H9 (cell line): ENCODE measurements around the gene GIT2. TPM values are rescaled to one million over a fixed set of nuclear protein-coding genes. Genes with fewer than 3 reads are reported as not detected.

ENCODE experiments used
- DNase-seq: peaks from one replicate; pipeline ENCODE4 v3.0.0-alpha.2; 2017
- H2AFZ ChIP-seq: one replicate; pipeline ENCODE4 v1.6.1; 2013; ENCODE audit warnings: mild to moderate bottlenecking, low read length, control low read depth, moderate library complexity
- H2AK5ac ChIP-seq: 2 replicates; pipeline ENCODE4 v1.6.1; 2013; ENCODE audit warnings: low read length, control low read depth, mixed read lengths; ENCODE audit not compliant: insufficient read length
- H2BK120ac ChIP-seq: one replicate; pipeline ENCODE4 v1.6.1; 2013; ENCODE audit warnings: low read depth, mild to moderate bottlenecking, low read length, control low read depth, inconsistent platforms; ENCODE audit not compliant: poor library complexity, severe bottlenecking
- H2BK12ac ChIP-seq: 2 replicates; pipeline ENCODE4 v1.6.1; 2013; ENCODE audit warnings: low read length, control low read depth, mixed read lengths, low read depth; ENCODE audit not compliant: insufficient read length
- H2BK15ac ChIP-seq: 2 replicates; pipeline ENCODE4 v1.6.1; 2013; ENCODE audit warnings: low read depth, low read length, control low read depth
- H2BK20ac ChIP-seq: one replicate; pipeline ENCODE4 v1.6.1; 2013; ENCODE audit warnings: low read depth, mild to moderate bottlenecking, low read length, control low read depth, inconsistent platforms; ENCODE audit not compliant: poor library complexity, severe bottlenecking
- H2BK5ac ChIP-seq: 2 replicates; pipeline ENCODE4 v1.6.1; 2013; ENCODE audit warnings: low read length, control low read depth, mixed read lengths; ENCODE audit not compliant: insufficient read length
- H3K14ac ChIP-seq: 2 replicates; pipeline ENCODE4 v1.6.1; 2013; ENCODE audit warnings: low read length, control low read depth; ENCODE audit not compliant: insufficient read depth
- H3K18ac ChIP-seq: 2 replicates; pipeline ENCODE4 v1.6.1; 2013; ENCODE audit warnings: low read depth, mild to moderate bottlenecking, mixed read lengths, low read length, control low read depth; ENCODE audit not compliant: insufficient read length
- H3K23ac ChIP-seq: 2 replicates; pipeline ENCODE4 v1.6.1; 2013; ENCODE audit warnings: low read length, control low read depth, mixed read lengths, low read depth; ENCODE audit not compliant: insufficient read length
- H3K23me2 ChIP-seq: 2 replicates; pipeline ENCODE4 v1.6.1; 2013; ENCODE audit warnings: low read depth, mild to moderate bottlenecking, mixed read lengths, low read length, control low read depth; ENCODE audit not compliant: insufficient read length, poor library complexity, severe bottlenecking
- H3K27ac ChIP-seq: 2 replicates; pipeline ENCODE4 v1.5.1; 2013; ENCODE audit warnings: low read length, control low read depth, mixed read lengths, low read depth; ENCODE audit not compliant: insufficient read length
- H3K27me3 ChIP-seq: 2 replicates; pipeline ENCODE4 v1.6.1; 2013; ENCODE audit warnings: low read length, control low read depth, inconsistent platforms; ENCODE audit not compliant: insufficient read depth
- H3K4ac ChIP-seq: 2 replicates; pipeline ENCODE4 v1.6.1; 2013; ENCODE audit warnings: low read depth, mild to moderate bottlenecking, control low read depth, inconsistent platforms, low read length, moderate library complexity
- H3K4me1 ChIP-seq: 2 replicates; pipeline ENCODE4 v1.6.1; 2013; ENCODE audit warnings: low read length, control low read depth, inconsistent platforms; ENCODE audit not compliant: insufficient read depth
- H3K4me2 ChIP-seq: 2 replicates; pipeline ENCODE4 v1.6.1; 2013; ENCODE audit warnings: low read length, control low read depth, mixed read lengths; ENCODE audit not compliant: insufficient read length, insufficient read depth
- H3K56ac ChIP-seq: 2 replicates; pipeline ENCODE4 v1.6.1; 2013; ENCODE audit warnings: low read depth, mild to moderate bottlenecking, mixed read lengths, low read length, control low read depth; ENCODE audit not compliant: insufficient read length
- H3K79me1 ChIP-seq: 2 replicates; pipeline ENCODE4 v1.6.1; 2013; ENCODE audit warnings: low read depth, mild to moderate bottlenecking, moderate library complexity, low read length, control low read depth, inconsistent platforms; ENCODE audit not compliant: insufficient read depth, poor library complexity, severe bottlenecking
- H3K79me2 ChIP-seq: 2 replicates; pipeline ENCODE4 v1.6.1; 2013; ENCODE audit warnings: low read length, control low read depth, inconsistent platforms; ENCODE audit not compliant: insufficient read depth
- H3K9ac ChIP-seq: 2 replicates; pipeline ENCODE4 v1.6.1; 2013; ENCODE audit warnings: low read length, control low read depth, mixed read lengths; ENCODE audit not compliant: insufficient read length; ENCODE audit errors: extremely low read depth
- H3K9me3 ChIP-seq: one replicate; pipeline ENCODE4 v1.6.1; 2013; ENCODE audit warnings: low read depth, low read length, inconsistent platforms; ENCODE audit not compliant: control insufficient read depth
- H3T11ph ChIP-seq: one replicate; pipeline ENCODE4 v1.6.1; 2013; ENCODE audit warnings: mild to moderate bottlenecking, low read length, control low read depth, inconsistent platforms
- H4K20me1 ChIP-seq: one replicate; pipeline ENCODE4 v1.6.1; 2013; ENCODE audit not compliant: control insufficient read depth, insufficient read length, insufficient read depth
- H4K5ac ChIP-seq: 2 replicates; pipeline ENCODE4 v1.6.1; 2013; ENCODE audit warnings: low read depth, mild to moderate bottlenecking, mixed read lengths, low read length, control low read depth; ENCODE audit not compliant: insufficient read length
- H4K8ac ChIP-seq: replicated peaks from 2 replicates; pipeline ENCODE4 v1.6.1; 2013; ENCODE audit warnings: low read length, control low read depth, mixed read lengths, low read depth; ENCODE audit not compliant: insufficient read length
- H4K91ac ChIP-seq: 2 replicates; pipeline ENCODE4 v1.6.1; 2013; ENCODE audit warnings: low read depth, mild to moderate bottlenecking, moderate library complexity, mixed read lengths, low read length, control low read depth; ENCODE audit not compliant: insufficient read length
- H3K27ac Mint-ChIP-seq, 3 experiments: 2 replicates in 2 of 3; 3 replicates in 1 of 3; pipeline ENCODE4 v1.8.0; 2020 to 2021; ENCODE audit warnings: mixed read lengths in 3 of 3, mild to moderate bottlenecking in 1 of 3, moderate library complexity in 1 of 3
- H3K27me3 Mint-ChIP-seq: 2 replicates; pipeline ENCODE4 v1.8.0; 2021; ENCODE audit warnings: low read depth, mild to moderate bottlenecking, moderate library complexity, mixed read lengths
- H3K36me3 Mint-ChIP-seq, 3 experiments: 2 replicates in 2 of 3; 3 replicates in 1 of 3; pipeline ENCODE4 v1.8.0; 2020 to 2021; ENCODE audit warnings: low read depth in 3 of 3, mixed read lengths in 3 of 3; ENCODE audit not compliant: insufficient read depth in 1 of 3
- H3K4me1 Mint-ChIP-seq, 2 experiments: 2 replicates each; pipeline ENCODE4 v1.8.0; 2020; ENCODE audit warnings: mixed read lengths in 2 of 2
- H3K4me3 Mint-ChIP-seq, 2 experiments: 2 replicates in 1 of 2; 3 replicates in 1 of 2; pipeline ENCODE4 v1.8.0; 2020 to 2021; ENCODE audit warnings: mild to moderate bottlenecking in 2 of 2, mixed read lengths in 2 of 2, moderate library complexity in 1 of 2
- H3K9me3 Mint-ChIP-seq, 2 experiments: 2 replicates in 1 of 2; 3 replicates in 1 of 2; pipeline ENCODE4 v1.8.0; 2020; ENCODE audit warnings: mild to moderate bottlenecking in 2 of 2, mixed read lengths in 2 of 2, moderate library complexity in 1 of 2
- WGBS: extraction: QIAGEN DNeasy Blood & Tissue Kit; methylation state at CpG from one replicate; pipeline ENCODE4 v1.1.7; 2013; ENCODE audit warnings: missing lambda C conversion rate, low lambda C conversion rate, mixed read lengths; ENCODE audit not compliant: insufficient read length; ENCODE audit errors: extremely low coverage; 5-methylcytosine and 5-hydroxymethylcytosine counted together
- total RNA-seq: library from RNA; stranded (reverse); gene quantifications from 2 replicates; pipeline ENCODE4 v1.2.1, GENCODE V29; 2021
- TF ChIP-seq, protein P1 (sequence below): fragments of 200-600 bp; sonication (generic); conservative IDR thresholded peaks from 3 replicates; pipeline ENCODE4 v1.8.0; 2021; ENCODE audit warnings: antibody characterized with exemption, mild to moderate bottlenecking

GIT2 gene
- total RNA-seq, 1 experiment from 2014 or later = 27.0 TPM

DNA sequence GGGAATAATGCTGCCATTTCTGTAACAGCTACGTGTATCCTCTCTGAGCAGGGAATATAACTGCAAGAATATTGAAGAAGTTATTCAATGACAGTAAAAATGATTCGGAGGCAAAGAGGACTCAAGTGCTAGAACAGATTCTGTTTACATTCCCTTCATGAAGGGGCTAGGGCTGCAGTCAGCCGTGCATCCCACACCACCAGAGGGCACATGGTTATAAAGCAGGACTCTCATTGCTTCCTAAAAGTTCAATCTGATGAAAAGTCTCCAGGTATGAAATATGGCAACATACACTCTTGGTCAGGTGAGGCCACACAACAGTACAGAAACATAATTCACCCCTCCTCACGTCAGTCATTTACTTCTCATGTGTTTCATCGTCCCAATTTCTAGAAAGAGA, 62.1 kb downstream of the GIT2 start:
- Histone ChIP-seq H3K27ac (no peak overlapping the region), H3K9ac (no peak overlapping the region), H2BK12ac (no peak overlapping the region), H3K18ac (no peak overlapping the region), H4K91ac (no peak overlapping the region), H2BK20ac (no peak overlapping the region), H3K56ac (no peak overlapping the region), H3K23ac (no peak overlapping the region), H3K27me3 (no peaks in the 10 kb centered on the region), H2BK15ac (no peak overlapping the region), H3K4me1 (no peaks in the 10 kb centered on the region), H2BK120ac (no peak overlapping the region), H3K79me1 (no peaks in the 10 kb centered on the region), H4K8ac (no peak overlapping the region), H2AK5ac (no peak overlapping the region), H2AFZ (no peak overlapping the region), H3K9me3 (no peaks in the 10 kb centered on the region), H3K4me2 (no peak overlapping the region), H3K79me2 (no peaks in the 10 kb centered on the region), H2BK5ac (no peak overlapping the region), H4K20me1 (no peaks in the 10 kb centered on the region), H3K14ac (no peak overlapping the region), H3K23me2 (no peaks in the 10 kb centered on the region), H4K5ac (no peak overlapping the region), H3T11ph (no peak overlapping the region), H3K4ac (no peak overlapping the region)
- Mint-ChIP-seq H3K27me3 (no peaks in the 10 kb centered on the region), H3K27ac (peak overlapping the region in 1 of 3 experiments; percentile 21; a peak in 2 of 7 replicates), H3K9me3 (no peaks in the 10 kb centered on the region), H3K36me3 (peaks cover 7 to 59% (median 30%) of the 10 kb centered on the region in 3 experiments; a peak in 5 of 7 replicates), H3K4me1 (peaks cover 0 to 4% of the 10 kb centered on the region in 2 experiments; a peak in 3 of 4 replicates), H3K4me3 (no peak overlapping the region)
- no peak for DNase-seq
- no CpG with 5 or more reads among the region's 5 CpGs for WGBS
- TF ChIP-seq, protein P1, sequence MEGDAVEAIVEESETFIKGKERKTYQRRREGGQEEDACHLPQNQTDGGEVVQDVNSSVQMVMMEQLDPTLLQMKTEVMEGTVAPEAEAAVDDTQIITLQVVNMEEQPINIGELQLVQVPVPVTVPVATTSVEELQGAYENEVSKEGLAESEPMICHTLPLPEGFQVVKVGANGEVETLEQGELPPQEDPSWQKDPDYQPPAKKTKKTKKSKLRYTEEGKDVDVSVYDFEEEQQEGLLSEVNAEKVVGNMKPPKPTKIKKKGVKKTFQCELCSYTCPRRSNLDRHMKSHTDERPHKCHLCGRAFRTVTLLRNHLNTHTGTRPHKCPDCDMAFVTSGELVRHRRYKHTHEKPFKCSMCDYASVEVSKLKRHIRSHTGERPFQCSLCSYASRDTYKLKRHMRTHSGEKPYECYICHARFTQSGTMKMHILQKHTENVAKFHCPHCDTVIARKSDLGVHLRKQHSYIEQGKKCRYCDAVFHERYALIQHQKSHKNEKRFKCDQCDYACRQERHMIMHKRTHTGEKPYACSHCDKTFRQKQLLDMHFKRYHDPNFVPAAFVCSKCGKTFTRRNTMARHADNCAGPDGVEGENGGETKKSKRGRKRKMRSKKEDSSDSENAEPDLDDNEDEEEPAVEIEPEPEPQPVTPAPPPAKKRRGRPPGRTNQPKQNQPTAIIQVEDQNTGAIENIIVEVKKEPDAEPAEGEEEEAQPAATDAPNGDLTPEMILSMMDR = peak; percentile 60
